HCT116 (cell line): ENCODE results near the gene CGB1.
"Not testable (repeated sequence)": the region's sequence is repeated elsewhere in the genome, so short reads cannot be mapped to it uniquely, and the experiment has no call there.

Experiments
- EZH2 ChIP-seq: fragments of 200-600 bp; sonication (generic); IDR thresholded peaks from 2 replicates; pipeline ENCODE4 v1.6.1; 2017; ENCODE audit warnings: antibody characterized with exemption, mixed run types
- EZH2phosphoT487 ChIP-seq: fragments of 200-600 bp; IDR thresholded peaks from 2 replicates; pipeline ENCODE4 v1.6.1; 2018; ENCODE audit warnings: antibody characterized with exemption, borderline replicate concordance
- POLR2A ChIP-seq: IDR thresholded peaks from 2 replicates; pipeline ENCODE4 v1.7.0; 2011; ENCODE audit warnings: borderline replicate concordance; ENCODE audit not compliant: insufficient read depth, insufficient read length; ENCODE audit errors: extremely low read depth
- POLR2AphosphoS5 ChIP-seq: IDR thresholded peaks from 2 replicates; pipeline ENCODE4 v1.6.1; 2011; ENCODE audit warnings: mild to moderate bottlenecking, low read depth, low read length, moderate library complexity
- RAD21 ChIP-seq: IDR thresholded peaks from 2 replicates; pipeline ENCODE4 v1.6.1; 2012; ENCODE audit warnings: low read depth, mild to moderate bottlenecking
- SIN3A ChIP-seq: IDR thresholded peaks from 2 replicates; pipeline ENCODE4 v1.6.1; 2012; ENCODE audit warnings: low read depth
- SRF ChIP-seq: IDR thresholded peaks from 2 replicates; pipeline ENCODE4 v1.6.1; 2012; ENCODE audit warnings: low read depth
- YY1 ChIP-seq: IDR thresholded peaks from 2 replicates; pipeline ENCODE4 v1.6.1; 2011; ENCODE audit warnings: low read length, low read depth, moderate library complexity, mild to moderate bottlenecking; ENCODE audit not compliant: insufficient replicate concordance; ENCODE audit errors: extremely low read depth
- ZNF274 ChIP-seq: fragments of 200-500 bp; sonication (Bioruptor generic); IDR thresholded peaks from 2 replicates; pipeline ENCODE4 v1.6.1; 2014; ENCODE audit warnings: mild to moderate bottlenecking, low read depth, low read length, inconsistent platforms
- TF ChIP-seq, protein P1 (sequence below), 3 experiments: fragments of 200-600 bp in 1 of 3; sonication (generic) in 1 of 3; IDR thresholded peaks in 2 of 3; conservative IDR thresholded peaks in 1 of 3; 2 replicates each; pipeline ENCODE4 v1.5.1; 2012 to 2017; ENCODE audit warnings: low read depth in 2 of 3, low read length in 2 of 3, antibody characterized with exemption in 1 of 3, borderline replicate concordance in 1 of 3, control low read depth in 1 of 3, mild to moderate bottlenecking in 1 of 3, mixed read lengths in 1 of 3, mixed run types in 1 of 3, moderate library complexity in 1 of 3; ENCODE audit not compliant: insufficient read depth in 1 of 3
- TF ChIP-seq, protein P2 (sequence below): IDR thresholded peaks from 2 replicates; pipeline ENCODE4 v1.6.1; 2012

DNA sequence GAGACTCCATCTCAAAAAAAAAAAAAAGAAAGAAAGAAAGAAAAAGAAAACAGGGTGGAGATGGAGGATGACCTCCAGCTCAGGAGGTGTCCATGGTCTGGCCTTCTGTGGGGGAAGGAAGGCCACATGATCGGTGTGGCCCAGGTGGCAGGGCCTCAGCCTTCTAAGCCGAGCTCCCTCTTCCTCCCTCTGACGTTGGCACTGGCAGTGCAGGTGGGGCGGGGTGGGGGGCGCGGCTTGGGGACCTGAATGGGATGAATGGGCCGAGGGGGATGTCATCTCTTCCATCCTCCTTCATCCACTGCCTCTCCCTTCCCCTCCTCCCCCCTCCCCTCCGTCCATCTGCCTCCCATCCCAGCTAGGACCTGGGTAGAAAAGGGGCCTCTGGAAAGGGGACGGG is 3.0 kb upstream of the CGB1 start:
- TF ChIP-seq, protein P1, sequence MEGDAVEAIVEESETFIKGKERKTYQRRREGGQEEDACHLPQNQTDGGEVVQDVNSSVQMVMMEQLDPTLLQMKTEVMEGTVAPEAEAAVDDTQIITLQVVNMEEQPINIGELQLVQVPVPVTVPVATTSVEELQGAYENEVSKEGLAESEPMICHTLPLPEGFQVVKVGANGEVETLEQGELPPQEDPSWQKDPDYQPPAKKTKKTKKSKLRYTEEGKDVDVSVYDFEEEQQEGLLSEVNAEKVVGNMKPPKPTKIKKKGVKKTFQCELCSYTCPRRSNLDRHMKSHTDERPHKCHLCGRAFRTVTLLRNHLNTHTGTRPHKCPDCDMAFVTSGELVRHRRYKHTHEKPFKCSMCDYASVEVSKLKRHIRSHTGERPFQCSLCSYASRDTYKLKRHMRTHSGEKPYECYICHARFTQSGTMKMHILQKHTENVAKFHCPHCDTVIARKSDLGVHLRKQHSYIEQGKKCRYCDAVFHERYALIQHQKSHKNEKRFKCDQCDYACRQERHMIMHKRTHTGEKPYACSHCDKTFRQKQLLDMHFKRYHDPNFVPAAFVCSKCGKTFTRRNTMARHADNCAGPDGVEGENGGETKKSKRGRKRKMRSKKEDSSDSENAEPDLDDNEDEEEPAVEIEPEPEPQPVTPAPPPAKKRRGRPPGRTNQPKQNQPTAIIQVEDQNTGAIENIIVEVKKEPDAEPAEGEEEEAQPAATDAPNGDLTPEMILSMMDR (IDR thresholded peaks at IDR 0.05 in 2 of 3, conservative IDR thresholded peaks at IDR 0.05 in 1 of 3; ENCODE audit: borderline replicate concordance in 1 of 3, insufficient read depth in 1 of 3, low read depth in 2 of 3, low read length in 2 of 3): not testable (repeated sequence)
- not testable (repeated sequence) for TF ChIP-seq POLR2A, SRF, POLR2AphosphoS5, EZH2phosphoT487, SIN3A, RAD21, YY1, ZNF274, EZH2
- TF ChIP-seq, protein P2, sequence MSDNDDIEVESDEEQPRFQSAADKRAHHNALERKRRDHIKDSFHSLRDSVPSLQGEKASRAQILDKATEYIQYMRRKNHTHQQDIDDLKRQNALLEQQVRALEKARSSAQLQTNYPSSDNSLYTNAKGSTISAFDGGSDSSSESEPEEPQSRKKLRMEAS: not testable (repeated sequence)
